ENCODE results near the gene SRP19. TPM values are rescaled to one million over a fixed set of nuclear protein-coding genes. Genes with fewer than 3 reads are reported as not detected.
"Not testable (repeated sequence)": the region's sequence is repeated elsewhere in the genome, so short reads cannot be mapped to it uniquely, and the experiment has no call there.

SRP19 gene
- total RNA-seq, 1 donor from 2014 or later = 49.2 TPM

GRCh38 chr5:112854651-112855050, 6.4 kb upstream of the SRP19 start:
- TF ChIP-seq, protein P1, sequence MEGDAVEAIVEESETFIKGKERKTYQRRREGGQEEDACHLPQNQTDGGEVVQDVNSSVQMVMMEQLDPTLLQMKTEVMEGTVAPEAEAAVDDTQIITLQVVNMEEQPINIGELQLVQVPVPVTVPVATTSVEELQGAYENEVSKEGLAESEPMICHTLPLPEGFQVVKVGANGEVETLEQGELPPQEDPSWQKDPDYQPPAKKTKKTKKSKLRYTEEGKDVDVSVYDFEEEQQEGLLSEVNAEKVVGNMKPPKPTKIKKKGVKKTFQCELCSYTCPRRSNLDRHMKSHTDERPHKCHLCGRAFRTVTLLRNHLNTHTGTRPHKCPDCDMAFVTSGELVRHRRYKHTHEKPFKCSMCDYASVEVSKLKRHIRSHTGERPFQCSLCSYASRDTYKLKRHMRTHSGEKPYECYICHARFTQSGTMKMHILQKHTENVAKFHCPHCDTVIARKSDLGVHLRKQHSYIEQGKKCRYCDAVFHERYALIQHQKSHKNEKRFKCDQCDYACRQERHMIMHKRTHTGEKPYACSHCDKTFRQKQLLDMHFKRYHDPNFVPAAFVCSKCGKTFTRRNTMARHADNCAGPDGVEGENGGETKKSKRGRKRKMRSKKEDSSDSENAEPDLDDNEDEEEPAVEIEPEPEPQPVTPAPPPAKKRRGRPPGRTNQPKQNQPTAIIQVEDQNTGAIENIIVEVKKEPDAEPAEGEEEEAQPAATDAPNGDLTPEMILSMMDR (IDR thresholded peaks at IDR 0.05) = peak; percentile 19
- H3K36me3 Mint-ChIP-seq (ENCODE audit: low read depth) = peaks cover 7% of the 10 kb centered on the region

DNA sequence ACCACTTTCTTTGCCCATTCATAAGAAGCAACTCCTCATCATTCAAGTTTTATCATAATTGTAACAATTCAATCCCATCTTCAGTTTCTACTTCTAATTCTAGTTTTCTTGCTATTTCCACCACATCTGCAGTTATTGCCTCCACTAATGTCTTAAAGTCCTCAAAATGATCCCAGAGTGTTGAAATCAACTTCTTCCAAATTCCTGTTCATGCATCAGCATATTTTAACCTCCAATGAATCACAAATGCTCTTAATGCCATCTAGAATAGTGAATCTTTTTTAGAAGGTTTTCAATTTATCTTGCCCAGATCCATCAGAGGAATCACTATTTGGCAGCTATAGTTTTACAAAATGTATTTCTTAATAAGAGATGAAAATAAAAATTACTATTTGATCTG, 3.2 kb upstream of the SRP19 start:
- H3K36me3 Mint-ChIP-seq (ENCODE audit: low read depth) = peaks cover 9% of the 10 kb centered on the region
- H3K4me3 Mint-ChIP-seq (ENCODE audit: unreplicated experiment) = no peak overlapping the region
- H3K9me3 Mint-ChIP-seq (ENCODE audit: low read depth) = peaks cover 9% of the 10 kb centered on the region
- H3K27me3 Mint-ChIP-seq (ENCODE audit: low read depth) = peaks cover 14% of the 10 kb centered on the region
- TF ChIP-seq, protein P1 (IDR thresholded peaks at IDR 0.05) = no peak
- DNase-seq (ENCODE audit: low spot score) = no peak
- H3K27ac Mint-ChIP-seq (ENCODE audit: unreplicated experiment) = no peak overlapping the region
- H3K4me1 Mint-ChIP-seq (ENCODE audit: low read depth) = peaks cover 15% of the 10 kb centered on the region

More at GRCh38 chr5:112854651-112855050, 6.4 kb upstream of the SRP19 start:
- no peak for DNase-seq (ENCODE audit: low spot score)
- no peak overlapping the region for H3K27ac Mint-ChIP-seq (ENCODE audit: unreplicated experiment)
- no peaks in the 10 kb centered on the region for H3K4me1 Mint-ChIP-seq (ENCODE audit: low read depth)
- peaks cover 9% of the 10 kb centered on the region for H3K9me3 Mint-ChIP-seq (ENCODE audit: low read depth)
- H3K27me3 Mint-ChIP-seq (ENCODE audit: low read depth) = peaks cover 14% of the 10 kb centered on the region
- H3K4me3 Mint-ChIP-seq (ENCODE audit: unreplicated experiment) = no peak overlapping the region

- peak overlapping the region; percentile 98 for H3K27ac Mint-ChIP-seq (ENCODE audit: unreplicated experiment)
- H3K4me1 Mint-ChIP-seq (ENCODE audit: low read depth) = peaks cover 30% of the 10 kb centered on the region
- not testable (repeated sequence) for H3K9me3 Mint-ChIP-seq (ENCODE audit: low read depth)
These were observed 537 bp upstream of the SRP19 start for GRCh38 chr5:112860571-112860928.

GRCh38 chr5:112861638-112861985, 525 bp downstream of the SRP19 start:
- Mint-ChIP-seq H3K27ac (ENCODE audit: unreplicated experiment) (peak overlapping the region; percentile 98), H3K9me3 (ENCODE audit: low read depth) (no peaks in the 10 kb centered on the region), H3K36me3 (ENCODE audit: low read depth) (peaks cover 8% of the 10 kb centered on the region), H3K4me1 (ENCODE audit: low read depth) (peaks cover 30% of the 10 kb centered on the region), H3K27me3 (ENCODE audit: low read depth) (no peaks in the 10 kb centered on the region), H3K4me3 (ENCODE audit: unreplicated experiment) (peak overlapping the region; percentile 96)
- DNase-seq (ENCODE audit: low spot score) = no peak
- TF ChIP-seq, protein P1 (IDR thresholded peaks at IDR 0.05) = peak; percentile 17

More at GRCh38 chr5:112860571-112860928, 537 bp upstream of the SRP19 start:
- not testable (repeated sequence) for H3K36me3 Mint-ChIP-seq (ENCODE audit: low read depth); DNase-seq (ENCODE audit: low spot score); H3K27me3 Mint-ChIP-seq (ENCODE audit: low read depth)
- peak overlapping the region; percentile 96 for H3K4me3 Mint-ChIP-seq (ENCODE audit: unreplicated experiment)

DNA sequence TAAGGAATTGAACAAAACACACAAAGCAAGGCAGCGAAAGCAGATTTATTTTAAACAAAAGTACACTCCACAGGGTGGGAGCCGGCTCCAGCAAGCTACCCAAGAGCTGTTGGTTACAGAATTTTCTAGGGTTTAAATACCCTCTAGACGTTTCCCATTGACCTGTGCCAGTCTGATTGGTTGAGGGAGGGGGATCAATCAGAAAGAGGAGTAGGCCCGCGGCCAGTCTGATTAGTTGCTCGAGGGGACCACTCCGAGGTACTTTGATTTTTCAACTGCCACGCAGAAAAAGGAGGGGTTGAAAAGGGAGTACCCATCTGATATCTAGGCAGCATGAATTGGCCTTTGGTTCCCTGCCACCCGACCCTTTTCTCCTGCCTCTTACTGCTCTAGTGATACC, 998 bp downstream of the SRP19 start:
- Mint-ChIP-seq H3K27ac (ENCODE audit: unreplicated experiment) (peak overlapping the region; percentile 98), H3K4me1 (ENCODE audit: low read depth) (peaks cover 30% of the 10 kb centered on the region)

GRCh38 chr5:112863549-112863948, 2.5 kb downstream of the SRP19 start:
- H3K27ac Mint-ChIP-seq (ENCODE audit: unreplicated experiment) = no peak overlapping the region
- peaks cover 30% of the 10 kb centered on the region for H3K4me1 Mint-ChIP-seq (ENCODE audit: low read depth)
- H3K4me3 Mint-ChIP-seq (ENCODE audit: unreplicated experiment) = peak overlapping the region; percentile 96
- no peak for DNase-seq (ENCODE audit: low spot score)
- peaks cover 14% of the 10 kb centered on the region for H3K36me3 Mint-ChIP-seq (ENCODE audit: low read depth)
- H3K9me3 Mint-ChIP-seq (ENCODE audit: low read depth) = no peaks in the 10 kb centered on the region
- TF ChIP-seq, protein P1 (IDR thresholded peaks at IDR 0.05) = no peak
- no peaks in the 10 kb centered on the region for H3K27me3 Mint-ChIP-seq (ENCODE audit: low read depth)

More for the DNA sequence above, 998 bp downstream of the SRP19 start:
- H3K4me3 Mint-ChIP-seq (ENCODE audit: unreplicated experiment) = peak overlapping the region; percentile 96
- H3K9me3 Mint-ChIP-seq (ENCODE audit: low read depth) = no peaks in the 10 kb centered on the region
- H3K36me3 Mint-ChIP-seq (ENCODE audit: low read depth) = peaks cover 10% of the 10 kb centered on the region
- no peak for DNase-seq (ENCODE audit: low spot score)
- TF ChIP-seq, protein P1 (IDR thresholded peaks at IDR 0.05) = no peak
- H3K27me3 Mint-ChIP-seq (ENCODE audit: low read depth) = no peaks in the 10 kb centered on the region

All from chondrocyte (in vitro differentiated cells).